GM12878 (cell line): ENCODE data around the gene UQCR10. TPM values are rescaled to one million over a fixed set of nuclear protein-coding genes. Genes with fewer than 3 reads are reported as not detected.

ENCODE experiments used
- ATAC-seq: fragments of 200-7000 bp; cut with Tn5 transposase; 3 replicates; pipeline ENCODE4 v1.9.1; 2020; ENCODE audit warnings: mild to moderate bottlenecking, moderate library complexity
- BruUV-seq: library from RNA; stranded (reverse); fragments of 400-500 nt; replicated peaks from 2 replicates; lab custom pipeline; 2021; lab: Mats Ljungman, UMichigan
- CTCF ChIA-PET: fragments of 300-600 bp; sonication (Branson Sonifier 250); formaldehyde crosslinking; extraction: SDS; loops from one replicate; lab custom pipeline; 2021; ENCODE audit warnings: inconsistent platforms; lab: Yijun Ruan, JAX
- POLR2A ChIA-PET: fragments of 350-600 bp; formaldehyde crosslinking; extraction: SDS; loops from one replicate; lab custom pipeline; 2021; ENCODE audit warnings: inconsistent platforms; lab: Charles Lee
- RAD21 ChIA-PET: fragments of 300-600 bp; sonication (Branson Sonifier 250); formaldehyde crosslinking; loops from one replicate; lab custom pipeline; 2023; ENCODE audit warnings: antibody characterized with exemption; ENCODE audit not compliant: unreplicated experiment; lab: Charles Lee
- SMC1A ChIA-PET: fragments of 300-600 bp; sonication (Branson Sonifier 250); formaldehyde crosslinking; loops from one replicate; lab custom pipeline; 2023; ENCODE audit not compliant: unreplicated experiment, uncharacterized antibody; lab: Charles Lee
- DNase-seq: peaks from one replicate; pipeline ENCODE4 v3.0.0-alpha.2; 2011; ENCODE audit warnings: low read depth, low spot score
- FAIRE-seq: peaks from 3 replicates; lab custom pipeline; 2011; peaks lifted over from hg19 to GRCh38; lab: Jason Lieb, UNC
- H2AFZ ChIP-seq: 2 replicates; pipeline ENCODE4 v1.6.0; 2011; ENCODE audit warnings: low read depth, low read length, control low read depth; ENCODE audit not compliant: control insufficient read depth
- H3K27ac ChIP-seq: 2 replicates; pipeline ENCODE4 v1.5.1; 2011; ENCODE audit warnings: control low read depth; ENCODE audit not compliant: control insufficient read depth, insufficient read depth
- H3K27me3 ChIP-seq, 2 experiments: replicated peaks in 1 of 2; 2 replicates each; pipeline versions ENCODE4 v1.6.0 to v1.6.1; 2011; ENCODE audit warnings: low read length in 1 of 2; ENCODE audit not compliant: control insufficient read depth in 2 of 2, insufficient read depth in 2 of 2
- H3K36me3 ChIP-seq, 2 experiments: 2 replicates each; pipeline ENCODE4 v1.5.1; 2011; ENCODE audit warnings: low read length in 1 of 2; ENCODE audit not compliant: control insufficient read depth in 2 of 2, insufficient read depth in 2 of 2
- H3K4me1 ChIP-seq: 2 replicates; pipeline ENCODE4 v1.6.1; 2011; ENCODE audit warnings: mild to moderate bottlenecking, low read length, moderate library complexity, mixed read lengths; ENCODE audit not compliant: control insufficient read depth, insufficient read depth
- H3K4me2 ChIP-seq: 2 replicates; pipeline ENCODE4 v1.6.0; 2011; ENCODE audit warnings: control low read depth; ENCODE audit not compliant: control insufficient read depth, insufficient read depth
- H3K4me3 ChIP-seq: fragments of 200-600 bp; sonication (generic); 2 replicates; pipeline ENCODE4 v1.5.1; 2016
- H3K79me2 ChIP-seq: 2 replicates; pipeline ENCODE4 v1.6.0; 2011; ENCODE audit warnings: low read length; ENCODE audit not compliant: control insufficient read depth, insufficient read depth
- H3K9ac ChIP-seq: 2 replicates; pipeline ENCODE4 v1.8.0; 2011; ENCODE audit warnings: low read length, control low read depth, mixed read lengths; ENCODE audit not compliant: control insufficient read depth, insufficient read depth
- H3K9me3 ChIP-seq: replicated peaks from 3 replicates; pipeline ENCODE4 v1.5.1; 2011; ENCODE audit warnings: mild to moderate bottlenecking, low read length; ENCODE audit not compliant: control insufficient read depth, insufficient read depth
- H4K20me1 ChIP-seq: 2 replicates; pipeline ENCODE4 v1.6.0; 2011; ENCODE audit not compliant: control insufficient read depth, insufficient read depth
- EED ChIP-seq: sonication (generic); IDR thresholded peaks from 2 replicates; pipeline ENCODE4 v1.6.1; 2016; ENCODE audit warnings: antibody characterized with exemption, low read depth
- GABPA ChIP-seq: IDR thresholded peaks from 2 replicates; pipeline ENCODE4 v1.6.1; 2014; ENCODE audit warnings: antibody characterized with exemption, low read depth, mild to moderate bottlenecking, inconsistent platforms
- HDGF ChIP-seq: fragments of 450-650 bp; IDR thresholded peaks from 2 replicates; pipeline ENCODE4 v1.6.1; 2016; ENCODE audit warnings: antibody characterized with exemption
- IKZF2 ChIP-seq, 2 experiments: fragments of 450-650 bp; IDR thresholded peaks; 2 replicates each; pipeline ENCODE4 v1.6.1; 2017; ENCODE audit warnings: mild to moderate bottlenecking in 2 of 2, moderate library complexity in 2 of 2
- KDM1A ChIP-seq: fragments of 200-600 bp; sonication (generic); IDR thresholded peaks from 2 replicates; pipeline ENCODE4 v1.6.1; 2016; ENCODE audit warnings: borderline replicate concordance
- MEF2A ChIP-seq: IDR thresholded peaks from 2 replicates; pipeline ENCODE4 v1.6.1; 2011; ENCODE audit warnings: low read depth, mild to moderate bottlenecking, low read length, moderate library complexity; ENCODE audit not compliant: insufficient read depth
- MYB ChIP-seq: fragments of 150-350 bp; IDR thresholded peaks from 2 replicates; pipeline ENCODE4 v1.6.1; 2014; ENCODE audit warnings: mild to moderate bottlenecking, low read depth, low read length, borderline replicate concordance
- POLR2AphosphoS2 ChIP-seq: IDR thresholded peaks from 2 replicates; pipeline ENCODE4 v1.6.1; 2011; ENCODE audit warnings: low read depth, mild to moderate bottlenecking, low read length, improper control_type of control experiment, moderate library complexity
- REST ChIP-seq: IDR thresholded peaks from 2 replicates; pipeline ENCODE4 v1.6.1; 2012; ENCODE audit warnings: mild to moderate bottlenecking, low read depth, low read length
- SMC3 ChIP-seq: IDR thresholded peaks from 2 replicates; pipeline ENCODE4 v1.6.1; 2011; ENCODE audit warnings: low read length, improper control_type of control experiment, borderline replicate concordance
- WGBS: methylation state at CpG from one replicate; pipeline ENCODE4 v1.1.6; 2016; ENCODE audit warnings: low lambda C conversion rate; ENCODE audit not compliant: insufficient replicate concordance, insufficient coverage; ENCODE audit errors: missing lambda C conversion rate; 5-methylcytosine and 5-hydroxymethylcytosine counted together
- in situ Hi-C: fragments of 300-500 bp; cut with MboI; formaldehyde crosslinking; loops from 9 replicates; pipeline ENCODE4 v1.14.3; 2018; ENCODE audit warnings: mixed read lengths
- intact Hi-C: fragments of 100-400 bp; cut with micrococcal nuclease; formaldehyde crosslinking; loops from one replicate; pipeline ENCODE4 v1.14.2; 2022; ENCODE audit not compliant: unreplicated experiment
- polyA plus RNA-seq, 11 experiments: library from polyadenylated mRNA; depleted of rRNA in 4 of 11; unstranded in 6 of 11; stranded (reverse) in 5 of 11; fragments of >200 nt; fragmentation: Nextera tagmentation in 4 of 11; fragmentation: Illumina TruSeq in 1 of 11; extraction: Ambion mirVana in 4 of 11; extraction: Trizol in 1 of 11; gene quantifications; 1 replicate in 1 of 11; 2 replicates in 10 of 11; pipeline versions ENCODE4 v1.2.1 to v1.2.3, GENCODE V29; 2011 to 2016; ENCODE audit warnings: inconsistent platforms in 2 of 11, missing spikeins in 2 of 11, low read depth in 1 of 11
- total RNA-seq, 4 experiments: library from RNA; depleted of rRNA in 3 of 4; stranded (reverse); fragments of >200 nt in 3 of 4; fragmentation: Illumina TruSeq in 1 of 4; extraction: Trizol in 1 of 4; gene quantifications; 2 replicates each; pipeline versions ENCODE4 v1.2.1 to v1.2.3, GENCODE V29; 2013 to 2021
- TF ChIP-seq, protein P1 (sequence below): IDR thresholded peaks from 2 replicates; pipeline ENCODE4 v1.6.1; 2012; ENCODE audit warnings: low read length, inconsistent platforms
- TF ChIP-seq, protein P2 (sequence below): IDR thresholded peaks from 2 replicates; pipeline ENCODE4 v1.6.1; 2011; ENCODE audit warnings: borderline replicate concordance, low read depth, mild to moderate bottlenecking, moderate library complexity, low read length; ENCODE audit not compliant: insufficient read depth, poor library complexity, severe bottlenecking
- TF ChIP-seq, protein P3 (sequence below): fragments of 450-650 bp; IDR thresholded peaks from 2 replicates; pipeline ENCODE4 v1.6.1; 2016; ENCODE audit warnings: mild to moderate bottlenecking
- TF ChIP-seq, protein P4 (sequence below): fragments of 450-650 bp; IDR thresholded peaks from 2 replicates; pipeline ENCODE4 v1.6.1; 2016; ENCODE audit warnings: mild to moderate bottlenecking

Gene UQCR10
- total and polyA plus RNA-seq, 10 of the 15 experiments (the other 5 are each of a cell fraction or from before 2014, with no cell fraction given), result 144 to 1,021 (median 214) TPM

- TF ChIP-seq HDGF, result no peak
- no peak for TF ChIP-seq POLR2AphosphoS2
- no peak for TF ChIP-seq GABPA
- TF ChIP-seq, protein P1, sequence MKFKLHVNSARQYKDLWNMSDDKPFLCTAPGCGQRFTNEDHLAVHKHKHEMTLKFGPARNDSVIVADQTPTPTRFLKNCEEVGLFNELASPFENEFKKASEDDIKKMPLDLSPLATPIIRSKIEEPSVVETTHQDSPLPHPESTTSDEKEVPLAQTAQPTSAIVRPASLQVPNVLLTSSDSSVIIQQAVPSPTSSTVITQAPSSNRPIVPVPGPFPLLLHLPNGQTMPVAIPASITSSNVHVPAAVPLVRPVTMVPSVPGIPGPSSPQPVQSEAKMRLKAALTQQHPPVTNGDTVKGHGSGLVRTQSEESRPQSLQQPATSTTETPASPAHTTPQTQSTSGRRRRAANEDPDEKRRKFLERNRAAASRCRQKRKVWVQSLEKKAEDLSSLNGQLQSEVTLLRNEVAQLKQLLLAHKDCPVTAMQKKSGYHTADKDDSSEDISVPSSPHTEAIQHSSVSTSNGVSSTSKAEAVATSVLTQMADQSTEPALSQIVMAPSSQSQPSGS, result no peak
- TF ChIP-seq, protein P2, sequence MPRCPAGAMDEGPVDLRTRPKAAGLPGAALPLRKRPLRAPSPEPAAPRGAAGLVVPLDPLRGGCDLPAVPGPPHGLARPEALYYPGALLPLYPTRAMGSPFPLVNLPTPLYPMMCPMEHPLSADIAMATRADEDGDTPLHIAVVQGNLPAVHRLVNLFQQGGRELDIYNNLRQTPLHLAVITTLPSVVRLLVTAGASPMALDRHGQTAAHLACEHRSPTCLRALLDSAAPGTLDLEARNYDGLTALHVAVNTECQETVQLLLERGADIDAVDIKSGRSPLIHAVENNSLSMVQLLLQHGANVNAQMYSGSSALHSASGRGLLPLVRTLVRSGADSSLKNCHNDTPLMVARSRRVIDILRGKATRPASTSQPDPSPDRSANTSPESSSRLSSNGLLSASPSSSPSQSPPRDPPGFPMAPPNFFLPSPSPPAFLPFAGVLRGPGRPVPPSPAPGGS, result no peak
- no peak for TF ChIP-seq MEF2A
- TF ChIP-seq, protein P3, sequence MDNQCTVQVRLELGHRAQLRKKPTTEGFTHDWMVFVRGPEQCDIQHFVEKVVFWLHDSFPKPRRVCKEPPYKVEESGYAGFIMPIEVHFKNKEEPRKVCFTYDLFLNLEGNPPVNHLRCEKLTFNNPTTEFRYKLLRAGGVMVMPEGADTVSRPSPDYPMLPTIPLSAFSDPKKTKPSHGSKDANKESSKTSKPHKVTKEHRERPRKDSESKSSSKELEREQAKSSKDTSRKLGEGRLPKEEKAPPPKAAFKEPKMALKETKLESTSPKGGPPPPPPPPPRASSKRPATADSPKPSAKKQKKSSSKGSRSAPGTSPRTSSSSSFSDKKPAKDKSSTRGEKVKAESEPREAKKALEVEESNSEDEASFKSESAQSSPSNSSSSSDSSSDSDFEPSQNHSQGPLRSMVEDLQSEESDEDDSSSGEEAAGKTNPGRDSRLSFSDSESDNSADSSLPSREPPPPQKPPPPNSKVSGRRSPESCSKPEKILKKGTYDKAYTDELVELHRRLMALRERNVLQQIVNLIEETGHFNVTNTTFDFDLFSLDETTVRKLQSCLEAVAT, result no peak
- TF ChIP-seq EED, result no peak
These were observed 9.0 kb upstream of the UQCR10 start (continued) for GRCh38 chr22:29758068-29758622.

DNA sequence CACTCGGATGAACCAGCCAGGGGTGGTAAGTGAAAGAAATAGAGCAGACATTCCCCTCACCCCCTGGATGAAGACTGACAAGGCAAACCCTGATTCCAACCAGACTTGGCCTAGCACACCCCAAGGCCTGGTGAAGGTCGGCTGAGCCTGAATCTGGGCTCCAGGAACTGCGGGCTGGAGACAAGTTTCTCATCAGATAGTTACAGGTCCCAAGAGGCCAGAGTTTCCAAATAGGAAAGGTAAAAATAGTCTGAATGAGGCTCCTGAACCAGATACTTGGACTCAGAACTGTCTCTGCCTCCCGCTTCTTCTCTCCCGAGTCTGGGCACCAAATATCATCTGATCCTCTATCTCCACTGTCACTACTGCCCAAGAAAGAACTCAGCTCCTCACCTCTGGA is 8.2 kb upstream of the UQCR10 start:
- no peak overlapping the region for H3K9ac ChIP-seq
- no peak for FAIRE-seq
- H4K20me1 ChIP-seq, result no peaks in the 10 kb centered on the region
- no peaks in the 10 kb centered on the region for H3K9me3 ChIP-seq
- H3K4me3 ChIP-seq, result no peak overlapping the region
- ChIA-PET RAD21 (no interaction called here), POLR2A (interaction anchor here (0.7 kb wide), 1 partner anchor 237 kb away, joined by 3 read pairs; no protein-coding TSS in a partner anchor), SMC1A (no interaction called here), CTCF (no interaction called here)
- H3K4me2 ChIP-seq, result no peak overlapping the region
- in situ Hi-C loops, result no loop called here
- no peak for ATAC-seq
- H3K27me3 ChIP-seq, result no peaks in the 10 kb centered on the region
- DNase-seq, result no peak
- H3K4me1 ChIP-seq, result no peaks in the 10 kb centered on the region
- 81% methylated on average over 5 of the region's 5 CpGs for WGBS
- H3K27ac ChIP-seq, result no peak overlapping the region
- H3K79me2 ChIP-seq, result no peaks in the 10 kb centered on the region
- no TSS peak for BruUV-seq
- intact Hi-C loops, result no loop called here
- H3K36me3 ChIP-seq, result no peaks in the 10 kb centered on the region
- no peak overlapping the region for H2AFZ ChIP-seq
- TF ChIP-seq SMC3 (no peak), IKZF2 (IDR thresholded peaks at IDR 0.05) (no peak), KDM1A (no peak), MYB (no peak), REST (no peak)
- TF ChIP-seq, protein P4, sequence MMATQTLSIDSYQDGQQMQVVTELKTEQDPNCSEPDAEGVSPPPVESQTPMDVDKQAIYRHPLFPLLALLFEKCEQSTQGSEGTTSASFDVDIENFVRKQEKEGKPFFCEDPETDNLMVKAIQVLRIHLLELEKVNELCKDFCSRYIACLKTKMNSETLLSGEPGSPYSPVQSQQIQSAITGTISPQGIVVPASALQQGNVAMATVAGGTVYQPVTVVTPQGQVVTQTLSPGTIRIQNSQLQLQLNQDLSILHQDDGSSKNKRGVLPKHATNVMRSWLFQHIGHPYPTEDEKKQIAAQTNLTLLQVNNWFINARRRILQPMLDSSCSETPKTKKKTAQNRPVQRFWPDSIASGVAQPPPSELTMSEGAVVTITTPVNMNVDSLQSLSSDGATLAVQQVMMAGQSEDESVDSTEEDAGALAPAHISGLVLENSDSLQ, result no peak
